GM19324 (cell line): ENCODE measurements around the gene TRIM26.
"Not testable (repeated sequence)": the region's sequence is repeated elsewhere in the genome, so short reads cannot be mapped to it uniquely, and the experiment has no call there.

Experiments
- ATAC-seq: cut with Tn5 transposase; IDR thresholded peaks from one replicate; pipeline ENCODE4 v1.9.1; 2021; ENCODE audit warnings: mild to moderate bottlenecking, moderate library complexity; ENCODE audit not compliant: unreplicated experiment, low FRiP score

TRIM26 gene

GRCh38 chr6:30212865-30213666 lies at the start of gene TRIM26:
TSS of gene TRIM26 (minus strand) at chr6:30213406. CDS start at chr6:30199103, 14,303 bp downstream.
- ATAC-seq: peak; percentile 85

- peak; percentile 14 for ATAC-seq
These were observed 46.9 kb upstream of the TRIM26 start for GRCh38 chr6:30260036-30260504.

GRCh38 chr6:30259140-30260035 lies 46.2 kb upstream of the TRIM26 start:
- peak; percentile 79 for ATAC-seq

- ATAC-seq: no peak
These were observed 45.0 kb upstream of the TRIM26 start for GRCh38 chr6:30258204-30258603.

GRCh38 chr6:30252417-30252816 lies 39.2 kb upstream of the TRIM26 start:
- ATAC-seq: not testable (repeated sequence)

- no peak for ATAC-seq
These were observed 31.4 kb upstream of the TRIM26 start for GRCh38 chr6:30244560-30244959.

- ATAC-seq: no peak
These were observed 25.1 kb upstream of the TRIM26 start for GRCh38 chr6:30238178-30238795.

- ATAC-seq: no peak
These were observed 21.1 kb upstream of the TRIM26 start for GRCh38 chr6:30234356-30234755.

- ATAC-seq: no peak
These were observed 17.9 kb upstream of the TRIM26 start for GRCh38 chr6:30231067-30231466.

GRCh38 chr6:30227763-30228487 lies 14.7 kb upstream of the TRIM26 start:
- ATAC-seq: no peak

- no peak for ATAC-seq
These were observed 14.1 kb upstream of the TRIM26 start for GRCh38 chr6:30227242-30227722.

- ATAC-seq: no peak
These were observed 10.1 kb upstream of the TRIM26 start for GRCh38 chr6:30223339-30223738.

GRCh38 chr6:30221956-30222355 lies 8.8 kb upstream of the TRIM26 start:
- ATAC-seq: not testable (repeated sequence)

GRCh38 chr6:30221395-30221794 lies 8.2 kb upstream of the TRIM26 start:
- ATAC-seq: not testable (repeated sequence)

- no peak for ATAC-seq
These were observed 6.0 kb upstream of the TRIM26 start for GRCh38 chr6:30219244-30219643.

- no peak for ATAC-seq
These were observed 2.9 kb upstream of the TRIM26 start for GRCh38 chr6:30216096-30216495.

GRCh38 chr6:30214657-30214982 lies 1.4 kb upstream of the TRIM26 start:
- no peak for ATAC-seq

- peak; percentile 71 for ATAC-seq
These were observed 901 bp upstream of the TRIM26 start for GRCh38 chr6:30213957-30214656.

- peak; percentile 42 for ATAC-seq
These were observed 406 bp upstream of the TRIM26 start for GRCh38 chr6:30213667-30213956.

- no peak for ATAC-seq
These were observed 1.3 kb downstream of the TRIM26 start for GRCh38 chr6:30211899-30212298.
